ENCODE results near the gene TXNDC8. TPM values are rescaled to one million over a fixed set of nuclear protein-coding genes. Genes with fewer than 3 reads are reported as not detected.
A peak's percentile ranks its signal among the peaks of the same experiment; 100 is the strongest.

TXNDC8 gene
- polyA plus RNA-seq, 10 donors = not detected

GRCh38 chr9:110282018-110282738, 55.5 kb downstream of the TXNDC8 start:
- DNase-seq = no peak

DNA sequence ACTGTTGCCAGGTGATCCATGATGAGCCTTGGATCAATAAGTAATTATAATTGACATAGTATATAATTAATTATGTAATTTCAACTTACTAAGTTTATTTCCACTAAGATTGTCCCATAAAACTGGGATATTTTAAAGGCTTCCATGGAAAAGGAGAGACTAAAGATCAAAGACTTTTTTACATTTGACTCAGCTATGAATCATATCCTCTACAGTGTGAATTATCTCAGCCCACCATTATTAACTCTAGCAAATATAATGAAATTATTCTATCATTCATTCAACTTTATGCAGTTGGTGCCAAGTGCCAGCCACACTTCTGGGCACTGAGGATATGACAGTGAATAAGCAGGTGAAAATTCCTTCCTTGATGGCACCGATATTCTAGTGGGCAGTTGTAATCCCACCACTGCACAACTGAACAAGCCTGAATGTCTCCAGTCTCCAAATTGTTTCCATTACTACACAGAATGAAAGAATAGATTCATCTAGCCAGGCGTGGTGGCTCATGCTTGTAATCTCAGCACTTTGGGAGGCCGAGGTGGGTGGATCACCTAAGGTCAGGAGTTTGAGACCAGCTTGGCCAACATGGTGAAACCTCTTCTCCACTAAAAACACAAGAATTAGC, 59.5 kb downstream of the TXNDC8 start:
- peak in 1 of 3 donors; percentile 28 for DNase-seq

GRCh38 chr9:110276781-110277180, 60.9 kb downstream of the TXNDC8 start:
- peak; percentile 22 to 73 (median 38) for DNase-seq

GRCh38 chr9:110270211-110270995, 67.3 kb downstream of the TXNDC8 start:
- no peak for DNase-seq

DNA sequence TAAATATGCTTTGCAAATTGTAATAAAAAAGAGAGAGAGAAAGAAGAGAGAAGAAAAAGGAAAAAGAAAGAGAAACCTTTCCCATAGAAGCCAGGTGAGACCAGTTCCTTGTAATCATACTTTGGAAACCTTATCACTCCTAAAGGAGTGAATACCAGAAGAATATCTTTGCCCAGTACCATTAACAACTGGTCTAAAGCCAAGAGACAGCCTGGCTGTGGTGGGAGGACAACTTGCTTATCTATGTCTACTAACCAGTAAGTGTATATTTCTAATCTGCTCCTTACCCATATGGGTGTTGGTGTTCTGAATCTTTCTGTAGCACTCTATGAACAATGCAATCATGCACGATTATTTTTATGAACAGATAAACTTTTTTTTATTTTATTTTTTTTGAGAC, 70.9 kb downstream of the TXNDC8 start:
- DNase-seq = no peak

DNA sequence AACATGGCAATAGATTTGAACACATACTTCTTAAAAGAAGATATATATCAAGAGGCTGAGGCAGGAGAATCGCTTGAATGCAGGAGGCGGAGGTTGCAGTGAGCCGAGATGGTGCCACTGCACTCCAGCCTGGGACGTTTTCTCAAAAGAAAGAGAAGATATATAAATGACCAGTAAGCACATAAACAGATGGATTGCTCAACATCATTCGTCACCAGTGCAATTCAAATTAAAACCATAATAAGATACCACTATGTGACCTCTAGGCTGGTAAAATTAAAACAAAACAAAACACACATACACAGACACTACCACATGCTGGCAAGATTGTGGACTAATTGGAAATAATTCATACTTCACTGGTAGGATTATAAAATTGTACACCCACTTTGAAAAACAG, 76.0 kb downstream of the TXNDC8 start:
- no peak for DNase-seq

GRCh38 chr9:110260911-110261310, 76.8 kb downstream of the TXNDC8 start:
- DNase-seq = no peak

GRCh38 chr9:110259566-110259965, 78.1 kb downstream of the TXNDC8 start:
- DNase-seq = no peak

GRCh38 chr9:110258690-110259091, 79.0 kb downstream of the TXNDC8 start:
- no peak for DNase-seq

DNA sequence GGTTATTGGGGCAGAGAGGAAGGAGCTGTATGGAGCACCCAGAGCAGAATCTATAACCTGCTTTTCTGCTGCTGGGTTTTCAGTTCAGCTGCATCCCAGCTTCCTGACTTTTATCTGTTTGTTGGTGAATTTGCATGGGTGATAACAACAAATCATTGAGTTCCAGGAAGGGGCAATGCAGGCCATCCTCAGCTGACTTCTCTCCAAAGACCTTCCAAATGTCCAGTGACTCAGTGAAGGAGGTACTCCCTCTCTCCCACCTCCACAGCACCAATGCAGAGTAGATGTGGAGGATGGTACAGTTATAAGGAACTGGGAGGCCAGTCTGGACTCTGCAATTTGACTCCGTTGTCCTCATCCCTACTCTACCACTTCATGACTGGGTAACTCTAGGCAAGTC, 79.7 kb downstream of the TXNDC8 start:
- no peak for DNase-seq

DNA sequence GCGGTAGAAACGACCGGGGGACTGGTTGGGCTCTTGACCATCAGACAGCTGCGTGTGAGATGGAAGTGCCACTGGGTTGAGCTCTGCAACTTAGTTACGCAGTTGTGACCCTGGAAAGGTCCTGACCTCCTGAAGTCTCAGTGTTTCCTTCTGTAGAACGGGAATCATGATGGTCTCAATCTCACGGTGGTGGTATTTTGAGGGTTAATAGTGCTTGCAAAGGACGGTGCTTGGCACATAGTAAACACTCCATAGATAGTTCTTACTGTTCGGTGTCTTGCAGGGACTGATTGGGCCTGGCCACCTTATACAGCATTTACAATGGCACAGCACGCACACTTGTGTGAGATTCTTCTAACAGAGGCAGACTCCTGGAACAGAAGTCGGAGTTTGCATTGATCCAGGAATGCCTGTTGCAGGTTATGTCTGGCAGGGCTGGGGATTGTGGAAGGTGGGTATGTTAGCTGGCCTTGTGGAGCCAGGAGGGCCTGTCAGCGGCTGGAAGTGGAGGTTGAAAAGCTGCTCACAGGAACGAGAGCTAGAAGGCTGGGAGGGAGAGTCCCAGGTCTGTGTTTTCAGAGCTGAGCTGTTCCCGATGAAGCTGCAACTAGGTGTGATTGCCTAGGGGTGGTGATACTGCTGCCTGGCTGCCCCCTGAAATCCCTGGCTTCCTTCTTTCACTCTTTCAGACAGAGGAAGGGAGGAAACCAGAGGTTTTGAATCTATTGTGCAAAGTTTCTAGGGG, 80.4 kb downstream of the TXNDC8 start:
- no peak for DNase-seq

- DNase-seq = peak; percentile 87 to 96 (median 93)
These were observed 81.1 kb downstream of the TXNDC8 start, which contains the start of gene TXN for GRCh38 chr9:110256380-110257096. Gene TXN, minus strand, starts transcription at chr9:110256507. Its CDS starts 72 bp downstream, at chr9:110256435.

DNA sequence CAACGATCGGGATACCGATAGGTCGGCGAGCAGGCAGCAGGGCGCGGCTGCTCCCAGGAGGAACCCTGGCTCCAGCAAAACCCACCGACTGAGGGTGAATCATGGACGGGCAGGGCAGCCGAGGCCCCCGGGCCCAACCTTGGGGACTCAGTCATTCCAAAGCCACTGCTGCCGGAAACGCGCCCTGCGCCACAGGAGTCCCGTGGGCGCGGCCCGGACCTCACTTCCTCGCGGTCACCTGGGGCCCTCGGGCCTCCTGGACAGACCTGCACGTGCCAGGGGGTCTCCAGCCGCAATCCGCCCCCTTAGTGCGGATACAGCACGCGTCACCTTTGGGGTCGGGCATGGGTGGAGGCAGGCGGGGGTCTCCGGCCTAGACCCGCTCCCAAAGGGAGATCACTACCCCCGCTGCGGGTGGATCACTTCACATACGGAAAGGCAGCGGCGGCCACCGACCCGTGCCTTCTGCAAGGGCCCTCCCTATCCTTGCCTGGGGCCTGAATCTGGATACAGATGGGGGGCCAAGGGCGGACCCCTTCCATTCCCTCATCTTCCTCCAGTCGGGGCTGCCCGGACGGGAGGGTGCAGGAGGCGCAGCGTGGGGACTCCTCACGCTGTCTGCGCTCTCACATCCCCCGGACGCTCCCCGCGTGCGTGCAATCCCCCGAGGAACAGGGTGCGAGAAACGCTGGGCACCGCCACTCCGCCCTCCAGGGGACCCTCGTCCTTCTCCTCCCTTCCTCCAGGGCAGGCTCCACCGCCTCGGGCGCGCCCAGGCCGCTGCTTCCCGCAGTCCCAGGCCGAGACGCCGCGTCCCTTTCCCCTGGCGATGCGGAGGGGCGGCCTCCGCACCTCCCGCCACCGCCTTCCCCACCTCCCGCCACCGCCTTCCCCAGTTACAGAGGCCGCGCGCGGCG, 81.9 kb downstream of the TXNDC8 start:
- DNase-seq = peak; percentile 29 to 83 (median 51)

GRCh38 chr9:110255034-110255462, 82.6 kb downstream of the TXNDC8 start:
- no peak for DNase-seq

DNA sequence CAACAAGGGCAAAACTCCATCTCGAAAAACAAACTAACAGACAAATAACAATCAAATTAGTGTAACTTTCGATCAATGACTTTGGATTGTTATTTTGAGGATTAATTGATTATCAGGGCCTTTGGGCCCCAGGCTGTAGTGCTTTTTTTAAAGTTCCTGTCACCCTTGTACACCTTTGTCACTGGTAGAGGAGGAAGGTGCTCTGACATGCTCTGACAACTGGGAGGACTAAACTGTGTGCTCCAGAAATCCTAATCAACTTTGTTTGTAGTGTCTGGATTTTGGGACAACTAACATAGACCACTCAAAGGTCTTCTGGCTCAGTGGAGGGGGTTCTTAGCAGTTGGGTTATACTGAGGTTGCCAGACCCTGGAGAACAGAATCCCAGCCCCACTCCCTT, 83.2 kb downstream of the TXNDC8 start:
- no peak for DNase-seq

Other genes with a start within 250 kb of the TXNDC8 start
- under 1 TPM in 8 of 10 donors, not detected in 2; 0.05 to 0.22 (median 0.09) TPM for gene C9orf152, start 129.7 kb downstream of the TXNDC8 start, polyA plus RNA-seq (ENCODE audit: insufficient read length in 10 of 10)
- gene TXN, start 81.4 kb downstream of the TXNDC8 start, polyA plus RNA-seq (ENCODE audit: insufficient read length in 10 of 10) = 100 to 1,000 TPM in 1 of 10 donors, 10 to 100 TPM in 9; 73.6 to 128 (median 84.8) TPM
- 10 to 100 TPM; 23.8 to 58.6 (median 26.4) TPM for gene SVEP1, start 241.9 kb upstream of the TXNDC8 start, polyA plus RNA-seq (ENCODE audit: insufficient read length in 10 of 10)